Measurements from ENCODE around the gene FLACC1.
"Not testable (repeated sequence)": the region's sequence is repeated elsewhere in the genome, so short reads cannot be mapped to it uniquely, and the experiment has no call there.

FLACC1 gene

DNA sequence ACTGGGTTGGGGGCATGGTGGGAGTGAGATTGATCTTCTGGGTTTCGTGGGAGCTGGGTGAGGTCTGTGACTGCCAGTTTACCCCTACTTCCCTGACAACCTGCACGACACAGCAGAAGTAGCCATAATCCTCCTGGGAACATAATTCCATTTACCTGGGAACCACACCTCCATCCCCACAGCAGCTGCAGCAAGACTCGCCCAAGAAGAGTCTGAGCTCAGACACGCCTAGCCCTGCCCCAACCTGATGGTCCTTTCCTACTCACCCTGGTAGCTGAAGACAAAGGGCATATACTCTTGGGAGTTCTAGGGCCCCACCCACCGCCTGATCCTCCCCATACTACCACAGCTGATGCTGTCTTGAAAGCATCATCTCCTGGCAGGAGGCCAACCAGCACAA is 43.8 kb downstream of the FLACC1 start:
- in situ Hi-C loops (cut with HindIII; ENCODE audit: low pct_ligation_motif_present, low sequenced_read_pairs), result no loop called here
- TF ChIP-seq, protein P1, sequence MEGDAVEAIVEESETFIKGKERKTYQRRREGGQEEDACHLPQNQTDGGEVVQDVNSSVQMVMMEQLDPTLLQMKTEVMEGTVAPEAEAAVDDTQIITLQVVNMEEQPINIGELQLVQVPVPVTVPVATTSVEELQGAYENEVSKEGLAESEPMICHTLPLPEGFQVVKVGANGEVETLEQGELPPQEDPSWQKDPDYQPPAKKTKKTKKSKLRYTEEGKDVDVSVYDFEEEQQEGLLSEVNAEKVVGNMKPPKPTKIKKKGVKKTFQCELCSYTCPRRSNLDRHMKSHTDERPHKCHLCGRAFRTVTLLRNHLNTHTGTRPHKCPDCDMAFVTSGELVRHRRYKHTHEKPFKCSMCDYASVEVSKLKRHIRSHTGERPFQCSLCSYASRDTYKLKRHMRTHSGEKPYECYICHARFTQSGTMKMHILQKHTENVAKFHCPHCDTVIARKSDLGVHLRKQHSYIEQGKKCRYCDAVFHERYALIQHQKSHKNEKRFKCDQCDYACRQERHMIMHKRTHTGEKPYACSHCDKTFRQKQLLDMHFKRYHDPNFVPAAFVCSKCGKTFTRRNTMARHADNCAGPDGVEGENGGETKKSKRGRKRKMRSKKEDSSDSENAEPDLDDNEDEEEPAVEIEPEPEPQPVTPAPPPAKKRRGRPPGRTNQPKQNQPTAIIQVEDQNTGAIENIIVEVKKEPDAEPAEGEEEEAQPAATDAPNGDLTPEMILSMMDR (IDR thresholded peaks at IDR 0.05; ENCODE audit: low read depth, low read length, missing control alignments), result no peak

DNA sequence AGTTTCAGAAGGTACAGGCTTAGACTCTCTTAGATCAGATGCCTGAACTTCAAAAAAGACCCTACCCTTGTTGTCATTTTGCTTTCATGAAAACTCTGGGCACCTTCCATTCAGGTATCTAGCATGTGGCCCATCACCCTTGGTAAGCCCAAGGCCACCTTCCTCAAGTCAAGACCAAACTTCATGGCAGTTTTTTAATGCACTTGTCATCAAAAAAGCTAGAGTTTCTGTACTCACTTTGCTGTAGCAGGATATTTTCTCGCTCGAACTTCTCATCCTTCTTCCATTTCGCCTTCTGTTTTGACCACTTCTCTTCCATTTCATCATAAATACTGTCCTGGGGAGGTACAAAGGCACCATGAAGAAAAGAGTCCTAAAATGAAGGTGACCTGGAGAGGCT is 48.2 kb downstream of the FLACC1 start:
- H3K27ac ChIP-seq, result no peak overlapping the region
- TF ChIP-seq, protein P1 (IDR thresholded peaks at IDR 0.05; ENCODE audit: low read depth, low read length, missing control alignments), result no peak
- no peak overlapping the region for H3K4me3 ChIP-seq (ENCODE audit: low read depth, low read length)
- no peaks in the 10 kb centered on the region for H3K27me3 ChIP-seq (replicated peaks)
- H3K36me3 ChIP-seq (replicated peaks), result peaks cover 2% of the 10 kb centered on the region
- in situ Hi-C loops (cut with HindIII; ENCODE audit: low pct_ligation_motif_present, low sequenced_read_pairs), result no loop called here
- no peak for DNase-seq

More for the DNA sequence above, 43.8 kb downstream of the FLACC1 start:
- no peaks in the 10 kb centered on the region for H3K36me3 ChIP-seq (replicated peaks)
- H3K4me3 ChIP-seq (ENCODE audit: low read depth, low read length), result no peak overlapping the region
- H3K27ac ChIP-seq, result no peak overlapping the region
- DNase-seq, result no peak
- no peaks in the 10 kb centered on the region for H3K27me3 ChIP-seq (replicated peaks)

DNA sequence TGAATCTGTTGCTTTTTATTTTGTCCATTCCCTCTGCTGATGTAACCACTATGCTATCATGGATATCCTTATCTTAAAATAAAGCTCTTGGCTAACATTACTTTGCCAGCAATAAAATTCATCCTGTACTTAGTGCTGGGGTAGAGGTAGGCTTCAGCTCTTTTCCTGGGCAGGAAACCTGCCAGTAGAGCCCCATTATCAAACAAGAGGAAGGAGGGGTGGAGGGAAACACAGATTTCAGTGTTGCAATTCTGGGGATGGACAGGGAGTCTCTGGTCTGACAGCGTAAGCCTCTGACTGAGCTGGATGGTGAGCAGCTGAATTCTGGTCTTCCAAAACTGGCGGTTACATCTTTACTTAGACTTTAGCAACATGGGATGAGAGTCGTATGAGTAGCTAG is 49.3 kb downstream of the FLACC1 start:
- Histone ChIP-seq H3K27me3 (replicated peaks) (no peaks in the 10 kb centered on the region), H3K4me3 (ENCODE audit: low read depth, low read length) (no peak overlapping the region), H3K36me3 (replicated peaks) (peaks cover 2% of the 10 kb centered on the region), H3K27ac (no peak overlapping the region)
- DNase-seq, result no peak
- in situ Hi-C loops (cut with HindIII; ENCODE audit: low pct_ligation_motif_present, low sequenced_read_pairs), result no loop called here
- TF ChIP-seq, protein P1 (IDR thresholded peaks at IDR 0.05; ENCODE audit: low read depth, low read length, missing control alignments), result no peak

DNA sequence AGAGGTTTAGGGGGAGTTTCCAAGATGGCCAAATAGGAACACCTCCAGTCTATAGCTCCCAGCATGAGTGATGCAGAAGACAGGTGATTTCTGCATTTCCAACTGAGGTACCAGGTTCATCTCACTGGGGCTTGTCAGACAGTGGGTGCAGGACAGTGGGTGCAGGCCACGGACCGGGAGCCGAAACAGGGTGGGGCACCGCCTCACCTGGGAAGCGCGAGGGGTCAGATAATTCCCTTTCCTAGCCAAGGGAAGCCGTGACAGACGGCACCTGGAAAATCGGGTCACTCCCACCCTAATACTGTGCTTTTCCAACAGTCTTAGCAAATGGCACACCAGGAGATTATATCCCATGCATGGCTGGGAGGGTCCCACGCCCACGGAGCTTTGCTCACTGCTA is 57.2 kb downstream of the FLACC1 start:
- in situ Hi-C loops (cut with HindIII; ENCODE audit: low pct_ligation_motif_present, low sequenced_read_pairs); H3K36me3 ChIP-seq (replicated peaks); DNase-seq; H3K4me3 ChIP-seq (ENCODE audit: low read depth, low read length); H3K27me3 ChIP-seq (replicated peaks); H3K27ac ChIP-seq: not testable (repeated sequence)

DNA sequence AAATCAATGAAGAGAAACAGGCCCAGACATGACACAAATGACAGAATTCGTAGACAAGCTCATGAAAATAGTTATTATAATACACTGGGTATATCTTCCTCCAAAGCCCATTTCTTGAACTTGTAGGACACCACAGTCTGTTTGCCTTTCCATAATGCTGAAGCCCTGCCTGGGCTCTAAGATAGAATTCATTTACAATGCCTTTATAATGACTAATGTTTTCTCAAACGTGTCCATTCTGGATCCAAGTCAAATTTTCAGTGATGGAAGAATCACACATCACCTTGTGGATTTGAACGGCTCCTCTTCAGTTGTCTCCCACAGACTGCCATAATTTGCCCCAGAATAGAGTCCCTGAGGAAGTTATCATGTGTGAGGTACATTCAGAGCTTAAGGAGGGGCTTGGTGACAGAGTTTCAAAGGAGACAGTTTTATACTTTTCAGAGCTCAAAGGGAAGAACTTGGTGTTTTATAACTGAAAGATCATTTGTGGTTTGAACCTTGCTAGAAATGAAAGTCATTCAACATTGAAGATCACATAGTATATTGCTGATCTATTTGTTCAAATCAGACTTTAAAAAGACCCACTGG is 58.6 kb downstream of the FLACC1 start:
- Histone ChIP-seq H3K27ac (no peak overlapping the region), H3K4me3 (ENCODE audit: low read depth, low read length) (no peak overlapping the region), H3K36me3 (replicated peaks) (no peaks in the 10 kb centered on the region), H3K27me3 (replicated peaks) (no peaks in the 10 kb centered on the region)
- TF ChIP-seq, protein P1 (IDR thresholded peaks at IDR 0.05; ENCODE audit: low read depth, low read length, missing control alignments), result no peak
- in situ Hi-C loops (cut with HindIII; ENCODE audit: low pct_ligation_motif_present, low sequenced_read_pairs), result no loop called here
- peak; percentile 9 for DNase-seq

DNA sequence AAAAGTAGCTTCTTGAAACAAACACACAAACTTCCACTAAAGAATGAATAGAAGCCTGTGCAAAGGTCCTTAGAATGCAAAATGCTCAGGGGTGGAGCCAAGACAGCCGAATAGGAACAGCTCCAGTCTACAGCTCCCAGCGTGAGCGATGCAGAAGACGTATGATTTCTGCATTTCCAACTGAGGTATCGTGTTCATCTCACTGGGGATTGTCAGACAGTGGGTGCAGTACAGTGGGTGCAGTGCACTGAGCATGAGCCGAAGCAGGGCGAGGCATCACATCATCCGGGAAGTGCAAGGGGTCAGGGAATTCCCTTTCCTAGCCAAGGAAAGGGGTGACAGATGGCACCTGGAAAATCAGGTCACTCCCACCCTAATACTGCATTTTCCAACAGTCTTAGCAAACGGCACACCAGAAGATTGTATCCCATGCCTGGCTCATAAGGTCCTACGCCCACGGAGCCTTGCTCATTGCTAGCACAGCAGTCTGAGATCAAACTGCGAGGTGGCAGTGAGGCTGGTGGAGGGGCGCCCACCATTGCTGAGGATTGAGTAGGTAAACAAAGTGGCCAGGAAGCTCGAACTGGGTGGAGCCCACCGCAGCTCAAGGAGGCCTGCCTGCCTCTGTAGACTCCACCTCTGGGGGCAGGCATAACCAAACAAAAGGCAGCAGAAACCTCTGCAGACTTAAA is 66.5 kb downstream of the FLACC1 start:
- in situ Hi-C loops (cut with HindIII; ENCODE audit: low pct_ligation_motif_present, low sequenced_read_pairs); H3K4me3 ChIP-seq (ENCODE audit: low read depth, low read length); H3K27me3 ChIP-seq (replicated peaks); H3K27ac ChIP-seq; DNase-seq: not testable (repeated sequence)
- H3K36me3 ChIP-seq (replicated peaks), result peaks cover 22% of the 10 kb centered on the region

DNA sequence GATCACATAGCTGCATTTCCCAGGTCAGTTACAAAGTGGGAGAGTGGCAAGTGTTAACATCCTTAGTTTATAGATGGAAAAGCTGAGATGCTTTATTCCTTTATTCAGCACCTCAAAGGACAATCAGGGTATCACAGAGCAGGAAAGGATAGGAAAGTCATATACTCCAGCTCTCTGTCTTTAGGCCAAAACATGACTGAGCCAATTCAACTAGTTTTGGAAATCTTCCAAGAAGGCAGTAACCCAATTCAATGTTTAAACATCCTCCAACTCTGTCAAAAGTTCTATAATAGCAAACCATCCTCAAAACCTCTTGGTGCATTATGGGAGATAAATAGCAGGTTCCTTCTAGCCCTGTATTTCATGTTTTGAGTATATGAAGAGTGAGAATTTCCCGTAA is 71.6 kb downstream of the FLACC1 start:
- Histone ChIP-seq H3K36me3 (replicated peaks) (peaks cover 26% of the 10 kb centered on the region), H3K27ac (no peak overlapping the region), H3K27me3 (replicated peaks) (no peaks in the 10 kb centered on the region), H3K4me3 (ENCODE audit: low read depth, low read length) (no peak overlapping the region)
- in situ Hi-C loops (cut with HindIII; ENCODE audit: low pct_ligation_motif_present, low sequenced_read_pairs), result no loop called here
- TF ChIP-seq, protein P1 (IDR thresholded peaks at IDR 0.05; ENCODE audit: low read depth, low read length, missing control alignments), result no peak
- DNase-seq, result no peak
